ENCODE data around the gene RECQL5.
A peak's percentile ranks its signal among the peaks of the same experiment; 100 is the strongest.
"Not testable (repeated sequence)": the region's sequence is repeated elsewhere in the genome, so short reads cannot be mapped to it uniquely, and the experiment has no call there.

Gene RECQL5

DNA sequence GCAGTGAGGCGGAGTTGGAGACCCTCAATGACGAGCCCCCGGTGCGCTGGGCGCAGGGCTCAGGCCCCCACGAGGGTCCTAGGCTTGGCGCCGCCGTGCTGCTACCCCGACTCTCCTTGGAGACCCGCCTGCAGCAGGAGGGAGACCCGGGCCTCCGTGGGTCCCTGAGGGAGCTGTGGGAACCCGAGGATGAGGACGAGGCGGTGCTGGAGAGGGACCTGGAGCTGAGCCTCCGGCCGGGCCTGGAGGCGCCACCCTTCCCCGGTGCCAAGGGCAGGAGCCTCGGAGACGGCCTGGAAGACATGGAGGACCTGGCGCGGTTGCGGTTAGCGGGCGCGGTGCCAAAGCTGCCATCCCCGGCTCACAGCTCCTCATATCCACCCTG, 77.0 kb downstream of the RECQL5 start:
- peak overlapping the region; percentile 68 for H3K4me3 ChIP-seq (ENCODE audit: low read length)
- H3K27me3 ChIP-seq (ENCODE audit: control insufficient read depth, insufficient read depth, low read length): no peaks in the 10 kb centered on the region
- peaks cover 6% of the 10 kb centered on the region for H3K4me1 ChIP-seq (ENCODE audit: control insufficient read depth, insufficient read depth, low read length)
- no peak overlapping the region for H3K9ac ChIP-seq (ENCODE audit: low read length)
- no peaks in the 10 kb centered on the region for H3K36me3 ChIP-seq (ENCODE audit: control insufficient read depth, insufficient read depth, low read length)
- H3K27ac ChIP-seq (ENCODE audit: low read depth, low read length): peak overlapping the region; percentile 43

DNA sequence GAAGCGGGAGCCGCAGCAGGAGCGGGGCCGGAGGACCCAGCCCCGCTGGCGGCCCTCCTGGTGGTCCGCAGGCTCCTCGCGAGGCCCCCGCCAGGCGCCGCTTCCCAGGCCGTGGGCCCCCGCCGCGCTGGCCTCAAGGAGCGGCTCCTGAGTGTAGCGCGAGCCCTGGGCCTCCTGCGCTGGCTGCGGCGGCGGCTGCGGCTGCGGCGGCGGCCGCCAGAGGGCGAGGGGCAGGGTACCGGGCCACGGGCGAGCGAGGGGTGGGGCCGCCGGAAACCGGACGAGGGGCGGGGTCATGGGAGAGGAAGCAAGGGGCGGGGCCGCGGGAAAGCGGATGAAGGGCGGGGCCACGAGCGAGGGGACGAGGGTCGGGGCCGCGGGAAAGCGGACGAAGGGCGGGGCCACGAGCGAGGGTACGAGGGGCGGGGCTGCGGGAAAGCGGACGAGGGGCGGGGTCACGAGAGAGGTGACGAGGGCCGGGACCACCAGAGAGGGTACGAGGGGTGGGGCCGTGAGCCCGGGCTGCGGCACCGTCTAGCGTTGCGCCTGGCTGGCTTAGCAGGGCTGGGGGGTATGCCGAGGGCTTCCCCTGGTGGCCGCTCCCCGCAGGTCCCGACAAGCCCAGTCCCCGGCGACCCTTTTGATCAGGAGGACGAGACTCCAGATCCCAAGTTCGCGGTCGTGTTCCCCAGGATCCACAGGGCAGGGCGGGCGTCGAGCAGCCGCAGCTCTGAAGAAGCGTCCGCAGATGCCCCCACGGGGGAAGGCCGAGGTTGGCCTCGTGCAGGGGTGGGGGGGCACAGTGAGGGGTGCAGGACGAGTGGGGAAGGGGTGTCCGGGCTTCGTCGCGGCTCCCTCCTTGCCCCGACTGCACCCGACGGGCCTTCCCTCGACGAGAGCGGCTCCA, 77.7 kb downstream of the RECQL5 start:
- peak overlapping the region; percentile 80 for H3K9ac ChIP-seq (ENCODE audit: low read length)
- no peaks in the 10 kb centered on the region for H3K27me3 ChIP-seq (ENCODE audit: control insufficient read depth, insufficient read depth, low read length)
- peak overlapping the region; percentile 86 for H3K27ac ChIP-seq (ENCODE audit: low read depth, low read length)
- peak overlapping the region; percentile 74 for H3K4me3 ChIP-seq (ENCODE audit: low read length)
- H3K36me3 ChIP-seq (ENCODE audit: control insufficient read depth, insufficient read depth, low read length): no peaks in the 10 kb centered on the region
- peaks cover 6% of the 10 kb centered on the region for H3K4me1 ChIP-seq (ENCODE audit: control insufficient read depth, insufficient read depth, low read length)

DNA sequence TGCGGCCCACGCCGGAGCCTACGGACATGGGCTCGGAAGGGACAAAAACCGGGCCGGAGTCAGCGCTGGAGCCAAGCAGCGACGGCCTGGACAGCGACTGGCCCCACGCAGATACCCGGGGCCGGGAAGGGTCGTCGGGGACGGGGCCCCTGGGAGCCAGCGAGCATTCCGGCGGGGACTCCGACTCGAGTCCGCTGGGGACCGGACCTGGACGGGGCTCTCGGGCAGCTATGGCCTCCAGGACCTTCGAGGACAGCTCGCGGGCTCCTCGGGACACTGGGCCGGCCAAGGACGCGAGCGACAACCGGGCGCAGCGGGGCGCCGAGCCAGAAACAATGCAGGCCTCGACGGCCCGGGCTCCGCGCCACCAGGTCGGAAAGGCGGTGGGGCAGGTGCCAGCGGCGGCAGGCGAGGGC, 78.3 kb downstream of the RECQL5 start:
- Histone ChIP-seq H3K9ac (ENCODE audit: low read length) (peak overlapping the region; percentile 80), H3K36me3 (ENCODE audit: control insufficient read depth, insufficient read depth, low read length) (no peaks in the 10 kb centered on the region), H3K4me1 (ENCODE audit: control insufficient read depth, insufficient read depth, low read length) (peaks cover 6% of the 10 kb centered on the region), H3K27ac (ENCODE audit: low read depth, low read length) (peak overlapping the region; percentile 86), H3K27me3 (ENCODE audit: control insufficient read depth, insufficient read depth, low read length) (no peaks in the 10 kb centered on the region), H3K4me3 (ENCODE audit: low read length) (peak overlapping the region; percentile 74)

DNA sequence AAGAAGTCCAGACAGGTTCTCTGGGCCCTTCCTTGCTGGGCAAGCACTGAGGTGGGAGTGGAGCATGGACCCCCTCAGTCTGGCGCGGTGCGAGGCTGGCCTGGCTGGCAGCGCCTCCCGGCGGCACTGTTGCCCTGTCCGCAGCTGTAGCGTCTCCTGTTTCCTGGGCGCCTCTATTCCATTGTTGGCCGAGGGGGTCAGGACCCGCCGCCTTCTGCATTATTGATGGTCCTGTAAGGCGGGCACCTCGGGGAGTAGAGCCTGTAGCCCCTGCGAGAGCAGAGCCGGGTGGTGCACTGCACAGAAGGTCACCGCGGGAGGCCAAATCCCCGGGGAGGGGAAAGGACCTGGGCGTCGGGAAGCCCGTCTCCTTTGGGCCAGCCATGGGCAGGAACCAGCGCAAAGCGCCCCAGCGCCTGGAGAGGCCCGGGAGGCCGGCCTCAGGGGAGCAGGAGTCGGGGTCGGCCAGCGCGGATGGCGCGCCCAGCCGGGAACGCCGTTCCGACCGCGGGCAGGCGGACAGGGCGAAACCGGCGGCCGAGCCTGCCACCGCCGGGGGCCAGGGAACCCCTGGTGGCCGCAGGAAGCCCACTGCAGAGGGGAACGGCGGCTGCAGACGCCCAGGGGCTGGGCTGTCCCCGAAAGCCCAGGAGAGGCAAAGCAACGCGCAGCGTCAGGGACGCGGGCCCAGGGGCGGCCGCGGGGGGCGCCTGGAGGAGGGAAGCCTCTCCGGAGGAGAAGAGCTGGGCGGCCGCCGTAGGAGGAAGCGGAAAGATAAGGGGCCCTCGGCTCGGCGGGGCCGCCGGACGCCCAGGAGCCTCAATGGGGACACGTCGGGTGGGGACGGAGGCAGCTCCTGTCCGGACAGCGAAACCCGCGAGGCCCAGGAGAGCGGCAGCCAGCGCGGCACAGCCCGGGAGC, 79.0 kb downstream of the RECQL5 start, which contains the start of gene MYO15B:
TSS of gene MYO15B (plus strand) at position 126 of the 921 bp plus-strand sequence. CDS start at position 384, 258 bp downstream.
- peak within 1 kb of the TSS; percentile 74 for H3K4me3 ChIP-seq (ENCODE audit: low read length)
- H3K27ac ChIP-seq (ENCODE audit: low read depth, low read length): peak within 1 kb of the TSS; percentile 86
- peaks cover 6% of the 10 kb centered on the region for H3K4me1 ChIP-seq (ENCODE audit: control insufficient read depth, insufficient read depth, low read length)
- H3K36me3 ChIP-seq (ENCODE audit: control insufficient read depth, insufficient read depth, low read length): no peaks in the 10 kb centered on the region
- no peaks in the 10 kb centered on the region for H3K27me3 ChIP-seq (ENCODE audit: control insufficient read depth, insufficient read depth, low read length)
- H3K9ac ChIP-seq (ENCODE audit: low read length): peak within 1 kb of the TSS; percentile 80

DNA sequence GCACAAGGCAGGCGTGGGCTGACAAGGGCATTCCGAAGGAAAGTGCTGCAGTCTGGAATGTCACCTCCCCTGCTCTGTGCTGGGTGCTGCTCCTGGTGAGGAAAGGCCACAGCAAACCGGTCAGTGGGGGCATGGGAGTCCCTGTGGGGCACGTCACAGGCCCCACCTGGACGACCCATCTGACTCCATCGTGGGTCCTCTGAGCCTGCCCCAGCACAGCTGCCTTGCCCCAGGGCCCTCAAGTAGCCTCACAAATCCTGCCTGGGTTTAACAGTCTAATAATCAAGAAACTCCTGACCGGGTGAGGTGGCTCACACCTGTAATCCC, 82.1 kb downstream of the RECQL5 start:
- Histone ChIP-seq H3K27ac (ENCODE audit: low read depth, low read length) (no peak overlapping the region), H3K9ac (ENCODE audit: low read length) (no peak overlapping the region), H3K4me3 (ENCODE audit: low read length) (no peak overlapping the region), H3K4me1 (ENCODE audit: control insufficient read depth, insufficient read depth, low read length) (peaks cover 6% of the 10 kb centered on the region), H3K36me3 (ENCODE audit: control insufficient read depth, insufficient read depth, low read length) (no peaks in the 10 kb centered on the region), H3K27me3 (ENCODE audit: control insufficient read depth, insufficient read depth, low read length) (no peaks in the 10 kb centered on the region)

DNA sequence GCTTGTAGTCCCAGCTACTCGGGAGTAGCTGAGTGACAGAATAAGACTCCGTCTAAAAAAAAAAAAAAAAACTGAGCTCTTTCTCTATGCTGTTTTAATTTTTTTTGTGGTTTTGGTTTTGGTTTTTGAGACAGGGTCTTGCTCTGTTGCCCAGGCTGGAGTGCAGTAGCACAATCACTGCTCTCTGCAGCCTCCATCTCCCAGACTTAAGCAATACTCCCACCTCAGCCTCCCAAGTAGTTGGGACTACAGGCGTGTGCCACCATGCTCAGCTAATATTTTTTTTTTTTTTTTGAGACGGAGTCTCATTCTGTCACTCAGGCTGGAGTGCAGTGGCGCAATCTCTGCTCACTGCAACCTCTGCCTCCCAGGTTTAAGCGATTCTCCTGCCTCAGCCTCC, 83.8 kb downstream of the RECQL5 start:
- not testable (repeated sequence) for H3K4me3 ChIP-seq (ENCODE audit: low read length); H3K4me1 ChIP-seq (ENCODE audit: control insufficient read depth, insufficient read depth, low read length); H3K36me3 ChIP-seq (ENCODE audit: control insufficient read depth, insufficient read depth, low read length); H3K27me3 ChIP-seq (ENCODE audit: control insufficient read depth, insufficient read depth, low read length); H3K27ac ChIP-seq (ENCODE audit: low read depth, low read length); H3K9ac ChIP-seq (ENCODE audit: low read length)

DNA sequence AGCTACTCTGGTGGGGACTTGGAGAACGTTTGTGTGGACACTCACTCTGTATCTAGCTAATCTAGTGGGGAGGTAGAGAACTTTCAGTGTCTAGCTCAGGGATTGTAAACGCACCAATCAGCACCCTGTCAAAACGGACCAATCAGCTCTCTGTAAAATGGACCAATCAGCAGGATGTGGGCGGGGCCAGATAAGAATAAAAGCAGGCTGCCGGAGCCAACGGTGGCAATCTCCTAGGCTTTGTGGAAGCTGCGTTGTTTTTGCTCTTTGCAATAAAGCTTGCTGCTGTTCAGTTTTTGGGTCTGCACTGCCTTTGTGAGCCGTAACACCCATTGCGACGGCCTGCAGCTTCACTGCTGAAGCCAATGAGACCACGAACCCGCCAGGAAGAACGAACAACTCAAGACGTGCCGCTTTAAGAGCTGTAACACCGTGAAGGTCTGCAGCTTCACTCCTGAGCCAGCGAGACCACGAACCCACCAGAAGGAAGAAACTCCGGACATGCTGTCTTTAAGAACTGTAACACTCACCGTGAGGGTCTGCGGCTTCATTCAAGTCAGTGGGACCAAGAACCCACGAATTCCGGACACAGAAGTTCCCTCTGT, 85.7 kb downstream of the RECQL5 start:
- H3K27me3 ChIP-seq (ENCODE audit: control insufficient read depth, insufficient read depth, low read length); H3K4me1 ChIP-seq (ENCODE audit: control insufficient read depth, insufficient read depth, low read length); H3K36me3 ChIP-seq (ENCODE audit: control insufficient read depth, insufficient read depth, low read length); H3K9ac ChIP-seq (ENCODE audit: low read length); H3K27ac ChIP-seq (ENCODE audit: low read depth, low read length); H3K4me3 ChIP-seq (ENCODE audit: low read length): not testable (repeated sequence)

All from rectal smooth muscle tissue (tissue), 1 donor.